Thyroid gland (tissue), 4 donors: ENCODE data around the gene CSTPP1. TPM values are rescaled to one million over a fixed set of nuclear protein-coding genes. Genes with fewer than 3 reads are reported as not detected.

ENCODE experiments used
- DNase-seq, 2 donors: peaks; one replicate each; pipeline ENCODE4 v3.0.0-alpha.2; 2019
- H3K27ac ChIP-seq, 3 donors: fragments of 200-600 bp; sonication (generic); 1 replicate in 2 of 3; 2 replicates in 1 of 3; pipeline ENCODE4 v1.5.1; 2016 to 2019; ENCODE audit warnings: mild to moderate bottlenecking in 1 of 3, moderate library complexity in 1 of 3
- H3K27me3 ChIP-seq: fragments of 200-600 bp; sonication (generic); one replicate; pipeline ENCODE4 v1.5.1; 2019
- H3K36me3 ChIP-seq, 2 donors: fragments of 200-600 bp; sonication (generic); one replicate each; pipeline ENCODE4 v1.5.1; 2016 to 2019
- H3K4me1 ChIP-seq, 2 donors: fragments of 200-600 bp; sonication (generic); one replicate each; pipeline ENCODE4 v1.5.1; 2017 to 2019
- H3K4me3 ChIP-seq, 3 donors: fragments of 200-600 bp; sonication (generic); replicated peaks in 1 of 3; 1 replicate in 2 of 3; 2 replicates in 1 of 3; pipeline ENCODE4 v1.5.1; 2016; ENCODE audit warnings: mild to moderate bottlenecking in 1 of 3
- H3K9me3 ChIP-seq: fragments of 200-600 bp; sonication (generic); one replicate; pipeline ENCODE4 v1.5.1; 2017
- CTCF ChIP-seq, 6 experiments: fragments of 200-600 bp in 3 of 6; fragments of 450-650 bp in 3 of 6; sonication (generic) in 3 of 6; IDR thresholded peaks; one replicate each; pipeline ENCODE4 v1.5.1; 2016 to 2019; ENCODE audit warnings: antibody characterized with exemption in 6 of 6, mild to moderate bottlenecking in 2 of 6, inconsistent platforms in 1 of 6, moderate library complexity in 1 of 6
- POLR2A ChIP-seq, 2 donors: fragments of 450-650 bp; IDR thresholded peaks; one replicate each; pipeline ENCODE4 v1.6.1; 2017; ENCODE audit warnings: antibody characterized with exemption in 2 of 2, mild to moderate bottlenecking in 2 of 2, moderate library complexity in 1 of 2
- WGBS, 2 donors: methylation state at CpG; one replicate each; pipeline ENCODE4 v1.1.5; 2017; 5-methylcytosine and 5-hydroxymethylcytosine counted together
- intact Hi-C: fragments of 100-400 bp; cut with DNase I; formaldehyde crosslinking; loops from one replicate; pipeline ENCODE4 v1.15.1; 2023
- total RNA-seq, 4 donors: library from RNA; depleted of rRNA; stranded (reverse); fragments of >200 nt; gene quantifications; one replicate each; pipeline ENCODE4 v1.2.3, GENCODE V29; 2016

The CSTPP1 gene
- total RNA-seq, 4 donors from 2014 or later, result 29.4 to 65.8 (median 45.7) TPM

GRCh38 chr11:46977038-46977813 lies 40.7 kb downstream of the CSTPP1 start:
- no peak for DNase-seq
- Histone ChIP-seq H3K4me1 (no peaks in the 10 kb centered on the region), H3K9me3 (no peaks in the 10 kb centered on the region), H3K27me3 (no peaks in the 10 kb centered on the region), H3K36me3 (no peaks in the 10 kb centered on the region), H3K4me3 (no peak overlapping the region), H3K27ac (no peak overlapping the region)
- WGBS, 2 donors, result 75 to 76% methylated on average over 7 of the region's 7 CpGs
- intact Hi-C loops, result no loop called here
- TF ChIP-seq CTCF (IDR thresholded peaks at IDR 0.05) (no peak), POLR2A (IDR thresholded peaks at IDR 0.05) (no peak)

GRCh38 chr11:46978005-46978491 lies 41.5 kb downstream of the CSTPP1 start:
- no peaks in the 10 kb centered on the region for H3K4me1 ChIP-seq
- no peak for TF ChIP-seq POLR2A (IDR thresholded peaks at IDR 0.05)
- TF ChIP-seq CTCF (IDR thresholded peaks at IDR 0.05), result no peak
- no peak overlapping the region for H3K27ac ChIP-seq
- H3K9me3 ChIP-seq, result no peaks in the 10 kb centered on the region
- intact Hi-C loops, result no loop called here
- DNase-seq, result no peak
- WGBS, 2 donors, result 88 to 98% methylated on average over 1 of the region's 1 CpG
- no peak overlapping the region for H3K4me3 ChIP-seq
- no peaks in the 10 kb centered on the region for H3K27me3 ChIP-seq
- no peaks in the 10 kb centered on the region for H3K36me3 ChIP-seq

GRCh38 chr11:46979358-46979757 lies 42.8 kb downstream of the CSTPP1 start:
- Histone ChIP-seq H3K9me3 (no peaks in the 10 kb centered on the region), H3K4me3 (no peak overlapping the region), H3K27ac (no peak overlapping the region), H3K4me1 (peaks cover 4% of the 10 kb centered on the region in 2 donors), H3K36me3 (no peaks in the 10 kb centered on the region), H3K27me3 (no peaks in the 10 kb centered on the region)
- no peak for DNase-seq
- WGBS, 2 donors, result 66 to 79% methylated on average over 5 of the region's 5 CpGs
- intact Hi-C loops, result no loop called here
- TF ChIP-seq POLR2A (IDR thresholded peaks at IDR 0.05) (no peak), CTCF (IDR thresholded peaks at IDR 0.05) (no peak)

- WGBS, 2 donors, result 89 to 96% methylated on average over 3 of the region's 3 CpGs
- no peaks in the 10 kb centered on the region for H3K9me3 ChIP-seq
- intact Hi-C loops, result no loop called here
- no peak overlapping the region for H3K27ac ChIP-seq
- DNase-seq, result no peak
- H3K36me3 ChIP-seq, result no peaks in the 10 kb centered on the region
- no peak for TF ChIP-seq CTCF (IDR thresholded peaks at IDR 0.05)
- TF ChIP-seq POLR2A (IDR thresholded peaks at IDR 0.05), result no peak
- H3K4me3 ChIP-seq, result no peak overlapping the region
- H3K4me1 ChIP-seq, result peaks cover 14 to 17% of the 10 kb centered on the region in 2 donors
- H3K27me3 ChIP-seq, result no peaks in the 10 kb centered on the region
Observed at GRCh38 chr11:46981436-46981835, 44.9 kb downstream of the CSTPP1 start.

- Histone ChIP-seq H3K27me3 (no peaks in the 10 kb centered on the region), H3K36me3 (no peaks in the 10 kb centered on the region), H3K4me3 (no peak overlapping the region), H3K9me3 (no peaks in the 10 kb centered on the region), H3K4me1 (peaks cover 17 to 19% of the 10 kb centered on the region in 2 donors), H3K27ac (no peak overlapping the region)
- WGBS, 2 donors, result 97 to 99% methylated on average over 2 of the region's 2 CpGs
- intact Hi-C loops, result no loop called here
- no peak for TF ChIP-seq CTCF (IDR thresholded peaks at IDR 0.05)
- TF ChIP-seq POLR2A (IDR thresholded peaks at IDR 0.05), result no peak
- no peak for DNase-seq
Observed at GRCh38 chr11:46982797-46983452, 46.4 kb downstream of the CSTPP1 start.
